ENCODE data around the gene GAB3.
"Not testable (repeated sequence)": the region's sequence is repeated elsewhere in the genome, so short reads cannot be mapped to it uniquely, and the experiment has no call there.

GAB3 gene

DNA sequence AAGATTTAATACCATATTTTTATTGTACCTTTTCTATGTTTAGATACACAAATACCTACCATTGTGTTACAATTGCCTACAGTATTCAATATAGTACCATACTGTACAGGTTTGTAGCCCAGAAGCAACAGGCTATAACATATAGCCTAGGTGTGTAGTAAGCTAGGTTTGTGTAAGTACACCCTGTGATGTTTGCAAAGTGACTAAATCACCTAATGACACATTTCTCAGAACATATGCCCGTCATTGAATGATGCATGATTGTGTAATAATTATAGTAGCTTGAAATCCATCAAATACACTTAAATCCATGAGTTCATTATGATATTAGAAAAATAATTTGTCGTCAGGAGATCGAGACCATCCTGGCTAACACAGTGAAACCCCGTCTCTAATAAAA is 30.8 kb downstream of the GAB3 start:
- no peak for DNase-seq

DNA sequence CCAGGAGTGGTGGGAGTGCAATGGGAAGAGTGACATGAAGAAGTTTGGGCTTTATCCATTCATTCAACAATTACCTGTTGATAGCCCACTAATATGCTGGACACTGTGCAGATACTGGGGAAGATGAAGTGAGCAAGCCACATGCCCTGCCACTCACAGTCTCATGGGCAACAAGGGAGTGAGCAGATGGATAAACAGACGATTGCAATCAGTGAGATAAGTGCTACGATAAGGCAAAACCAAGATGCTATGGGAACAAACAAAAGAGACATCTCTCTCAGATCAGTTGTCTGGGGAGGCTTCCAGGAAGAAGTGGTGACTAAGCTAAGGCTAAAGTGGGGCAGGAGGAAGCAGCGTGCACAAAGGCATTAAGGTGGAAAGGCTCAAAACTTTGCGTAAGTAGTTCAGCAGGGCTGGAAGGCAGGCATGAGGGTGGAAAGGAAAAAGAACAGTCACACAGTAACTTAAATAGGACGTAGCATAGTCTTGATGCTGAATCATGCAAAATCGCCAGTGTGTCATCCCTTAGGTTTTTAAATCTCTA is 31.7 kb downstream of the GAB3 start:
- DNase-seq, result no peak

DNA sequence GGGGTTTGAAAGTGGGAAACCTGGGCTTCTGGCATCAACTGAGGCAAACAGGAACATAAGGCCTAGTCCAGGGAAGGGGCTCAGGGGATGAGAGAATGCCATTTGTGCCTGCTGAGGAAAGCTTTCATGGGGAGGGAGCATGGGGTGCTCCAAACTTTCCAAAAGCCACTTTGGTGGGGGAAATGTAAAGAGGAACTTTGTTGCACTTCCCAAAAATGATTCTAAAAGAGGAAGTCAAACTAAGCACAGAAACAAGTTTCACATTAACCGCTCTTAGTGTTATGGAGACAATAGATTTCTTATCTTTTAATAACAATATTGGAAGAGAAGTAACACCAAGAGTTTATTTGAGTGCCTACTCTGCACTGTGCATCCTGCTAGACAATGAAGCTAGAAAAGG is 32.3 kb downstream of the GAB3 start:
- no peak for DNase-seq

DNA sequence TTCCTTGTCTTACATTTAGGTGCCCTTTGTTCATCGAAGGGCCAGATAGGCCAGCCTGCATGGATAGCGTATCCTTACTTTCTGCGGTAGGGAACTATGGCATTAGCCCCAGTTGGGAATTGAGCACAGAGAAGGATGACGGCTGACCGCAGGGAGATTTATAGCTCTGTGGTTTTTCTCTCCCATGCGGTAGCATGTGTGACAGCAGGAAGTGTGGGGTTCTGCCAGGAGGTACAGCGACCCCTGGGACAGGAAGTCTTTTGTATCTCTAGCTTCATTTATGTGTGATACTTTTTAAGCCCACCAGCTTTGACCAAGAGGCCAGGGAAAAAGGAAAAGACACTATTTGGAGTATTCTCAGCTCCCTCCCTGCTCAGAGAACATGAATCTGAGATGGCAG is 33.1 kb downstream of the GAB3 start:
- no peak for DNase-seq

DNA sequence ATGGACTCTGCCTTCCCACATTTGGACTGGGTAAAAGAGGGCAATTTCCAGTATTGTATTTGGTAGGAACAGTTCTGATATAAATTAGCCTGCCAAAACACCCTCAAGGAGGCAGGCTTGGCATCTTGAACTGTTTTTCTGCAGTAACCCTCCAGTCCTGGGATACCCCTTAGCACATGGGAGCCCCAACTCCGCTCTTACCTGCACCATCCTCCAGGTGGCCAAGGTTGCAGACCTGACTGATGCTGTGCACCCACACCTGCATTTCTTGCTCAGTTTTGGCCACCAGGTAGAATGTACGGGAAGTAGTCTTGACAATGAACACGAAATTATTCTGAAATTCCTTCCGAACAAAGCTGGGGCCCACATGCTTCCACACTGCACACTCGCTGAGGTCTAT is 35.1 kb downstream of the GAB3 start:
- DNase-seq, result no peak

DNA sequence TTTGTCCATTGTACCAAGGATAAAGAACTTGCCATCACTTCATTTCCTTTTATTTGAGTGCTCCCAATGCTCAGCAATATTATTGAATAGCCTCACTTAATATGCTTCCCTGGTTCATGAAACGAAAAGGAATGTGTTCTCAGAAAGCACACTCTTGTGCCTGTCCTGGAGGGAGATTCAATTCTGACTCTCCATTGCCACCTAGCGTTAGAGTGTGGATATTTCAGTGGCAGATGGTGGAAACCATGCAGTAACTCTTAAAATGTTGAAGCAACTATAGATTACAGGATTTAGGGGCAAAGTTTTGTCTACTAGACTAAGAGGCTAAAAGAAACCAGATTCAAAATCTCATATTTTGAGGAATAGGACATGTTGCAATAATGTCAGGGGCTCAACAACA is 36.0 kb downstream of the GAB3 start:
- DNase-seq, result peak; percentile 59

DNA sequence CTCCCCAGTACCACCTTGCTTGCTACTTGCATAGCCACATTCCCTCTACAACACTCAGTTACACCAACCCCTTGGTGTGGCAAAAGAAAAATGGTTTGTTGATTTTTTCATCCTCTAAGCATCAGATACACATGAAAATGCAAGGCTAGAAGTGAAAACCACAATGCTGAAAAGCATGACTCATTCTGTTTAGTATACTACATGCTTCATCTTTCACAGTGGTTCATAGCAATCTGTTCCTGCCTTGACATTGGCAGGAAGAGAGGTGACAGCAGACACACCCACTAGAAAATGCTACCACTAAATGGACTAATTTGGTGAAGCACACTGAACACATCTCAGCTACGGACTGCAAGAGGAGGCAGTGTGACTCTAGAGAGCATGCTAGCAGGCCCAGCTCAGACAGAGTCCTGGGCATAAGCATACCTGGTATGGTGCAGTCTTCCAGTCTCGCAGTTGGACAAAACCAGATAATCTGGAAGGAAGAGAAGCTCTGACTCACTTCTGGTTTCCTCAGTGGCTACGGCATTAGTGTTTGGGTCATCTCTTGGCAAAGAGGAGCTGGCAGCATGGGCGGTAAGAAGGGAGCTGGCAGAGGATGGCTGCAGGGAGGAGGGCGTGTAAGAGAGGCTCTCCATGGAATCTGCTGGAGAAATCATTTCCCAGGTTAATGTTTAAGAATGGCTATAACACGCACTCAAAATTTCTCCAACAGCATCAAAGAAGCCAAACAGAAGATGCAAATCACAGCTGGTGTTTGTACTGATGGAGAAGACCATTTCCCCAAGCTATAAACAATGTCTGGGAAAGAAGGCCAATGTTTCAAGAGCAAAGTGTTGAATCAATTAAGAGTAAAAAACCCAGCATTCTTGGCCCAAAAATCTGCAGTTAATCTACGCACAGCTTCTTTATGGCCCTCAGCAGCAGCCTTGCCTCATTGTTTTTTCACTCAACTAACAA is 37.8 kb downstream of the GAB3 start:
- DNase-seq, result no peak

DNA sequence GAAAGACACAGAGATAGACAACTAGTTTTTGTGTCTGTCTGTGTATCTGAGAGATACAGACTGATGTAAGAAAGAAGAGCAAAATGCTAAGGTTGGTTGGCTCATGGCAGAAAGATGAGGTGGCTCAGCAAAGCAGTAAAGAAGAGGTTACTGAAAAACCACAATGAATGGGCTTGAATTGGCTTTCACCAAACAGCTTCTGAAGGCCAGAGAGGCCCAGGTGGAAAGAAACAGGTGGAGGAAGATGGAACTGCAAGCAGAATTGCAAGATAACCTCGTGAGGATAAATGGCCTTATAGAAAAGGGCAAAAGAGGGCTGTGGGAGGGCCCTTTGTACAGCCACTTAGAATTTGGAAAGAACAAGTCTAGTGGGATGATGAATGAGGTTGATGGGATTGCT is 39.6 kb downstream of the GAB3 start:
- no peak for DNase-seq

DNA sequence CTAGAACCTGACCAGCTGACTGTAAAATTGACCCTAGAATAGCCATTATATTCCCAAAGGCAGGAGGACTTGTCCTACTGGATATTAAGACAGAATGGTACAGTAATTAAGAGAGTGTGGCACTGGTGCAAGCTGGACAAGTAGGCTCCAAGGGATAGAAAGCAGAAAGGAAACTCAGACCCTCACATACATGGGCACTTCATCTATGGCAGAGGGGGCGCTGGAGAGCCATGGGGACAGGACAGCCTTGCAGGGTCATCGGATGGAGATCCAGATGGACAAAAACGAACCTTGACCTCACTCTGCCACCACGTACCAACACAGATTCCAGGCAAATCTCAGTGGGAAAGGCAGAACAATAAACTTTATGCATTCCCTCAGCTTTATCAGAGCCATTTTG is 40.6 kb downstream of the GAB3 start:
- DNase-seq, result no peak

DNA sequence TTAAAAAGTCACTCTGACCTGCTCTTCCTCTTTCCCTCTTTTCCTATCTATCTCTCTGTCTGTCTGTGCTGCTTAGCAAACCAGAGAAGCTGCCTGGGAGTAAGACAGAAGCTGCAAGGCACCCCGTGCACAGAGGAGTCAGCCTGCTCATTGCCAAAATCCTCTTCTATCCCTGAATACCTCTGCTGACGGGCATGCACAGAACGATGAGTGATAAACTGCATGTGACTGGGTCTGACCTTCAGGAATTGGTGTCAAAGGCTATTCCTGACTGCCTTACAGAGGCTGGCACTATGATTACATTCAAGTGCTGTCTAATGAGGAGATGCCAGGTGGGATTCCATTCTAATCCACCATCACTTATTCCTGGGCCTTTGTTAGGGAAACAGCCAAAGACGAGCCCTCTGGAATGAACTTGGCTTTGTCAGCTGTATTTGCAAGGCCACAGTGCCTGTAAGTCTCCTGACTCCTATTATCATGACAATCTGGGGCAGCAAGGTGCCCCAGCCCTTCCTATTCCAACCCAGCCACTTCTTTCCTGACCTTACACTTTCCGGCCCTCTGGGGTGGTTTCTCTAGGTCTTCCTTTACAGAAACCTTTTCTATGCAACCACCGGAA is 52.1 kb downstream of the GAB3 start:
- DNase-seq, result no peak

DNA sequence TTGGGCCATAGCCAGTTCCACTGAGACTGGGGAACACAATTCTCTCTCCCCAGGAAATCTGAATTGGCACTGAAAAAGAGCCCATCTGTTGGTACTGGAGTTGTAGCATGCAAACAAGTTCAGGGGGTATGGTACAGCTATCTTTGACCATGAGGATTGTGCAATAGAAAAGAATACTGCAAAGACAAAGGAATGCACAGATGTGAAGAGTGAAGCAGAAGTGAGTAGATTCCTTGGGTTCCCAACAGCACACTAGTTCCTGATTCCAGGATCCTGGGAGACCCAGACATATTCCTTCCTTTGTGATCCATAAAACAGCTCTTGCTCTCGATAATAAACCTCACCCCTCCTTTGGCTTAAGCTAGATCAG is 54.2 kb downstream of the GAB3 start:
- DNase-seq, result no peak

DNA sequence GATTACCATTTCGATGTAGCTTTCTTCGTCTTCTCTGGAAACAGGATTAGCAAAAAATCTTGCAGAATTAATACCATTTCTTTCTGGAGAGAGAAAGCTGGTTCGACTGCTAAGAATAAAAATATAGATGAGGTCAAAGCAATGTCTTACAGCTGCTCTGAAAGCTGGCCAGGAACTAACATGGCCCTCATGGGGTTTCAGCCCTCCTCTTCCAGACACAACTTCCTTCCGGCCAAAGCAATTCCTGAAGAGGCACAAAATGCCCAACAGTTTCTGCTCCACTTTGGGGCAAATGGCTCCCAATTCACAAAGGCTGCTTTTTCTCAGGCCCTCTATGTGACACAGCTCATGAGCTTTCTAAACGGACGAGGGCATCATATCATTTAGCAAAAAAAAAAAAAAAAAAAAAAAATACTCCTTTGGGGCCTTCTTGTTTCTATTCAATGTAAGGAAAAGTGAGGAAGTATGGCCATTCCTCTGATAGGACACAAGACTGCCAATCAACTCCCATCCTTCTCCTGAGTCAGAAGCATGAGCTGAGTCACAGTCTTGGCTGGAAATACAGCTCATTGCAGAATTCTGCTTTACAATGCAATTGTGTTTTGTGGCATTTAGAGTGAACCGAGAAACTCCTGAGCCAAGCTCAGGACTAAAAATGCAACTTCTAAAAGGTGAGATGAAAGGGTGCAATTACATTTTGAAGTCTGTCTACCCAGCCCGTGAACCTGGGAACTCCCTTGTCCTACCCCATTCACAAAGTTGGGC is 54.8 kb downstream of the GAB3 start:
- DNase-seq, result no peak

DNA sequence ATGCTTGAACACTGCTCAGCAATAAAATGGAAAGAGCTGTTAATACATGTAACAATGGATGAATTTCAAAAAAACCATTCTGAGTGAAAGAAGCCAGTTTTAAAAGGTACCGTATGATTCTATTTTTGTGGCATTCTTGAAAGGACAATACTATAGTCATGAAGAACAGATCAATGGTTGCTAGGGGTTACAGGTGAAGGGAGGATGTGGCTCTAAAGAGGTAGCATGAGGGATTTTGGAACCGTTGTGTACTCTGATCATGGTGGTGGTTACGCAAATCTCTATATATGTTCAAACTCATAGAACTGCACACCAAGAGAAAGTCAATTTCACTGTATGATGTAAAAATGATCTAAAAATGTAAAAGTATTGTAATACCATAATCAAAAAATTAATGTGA is 57.5 kb downstream of the GAB3 start:
- no peak for DNase-seq

DNA sequence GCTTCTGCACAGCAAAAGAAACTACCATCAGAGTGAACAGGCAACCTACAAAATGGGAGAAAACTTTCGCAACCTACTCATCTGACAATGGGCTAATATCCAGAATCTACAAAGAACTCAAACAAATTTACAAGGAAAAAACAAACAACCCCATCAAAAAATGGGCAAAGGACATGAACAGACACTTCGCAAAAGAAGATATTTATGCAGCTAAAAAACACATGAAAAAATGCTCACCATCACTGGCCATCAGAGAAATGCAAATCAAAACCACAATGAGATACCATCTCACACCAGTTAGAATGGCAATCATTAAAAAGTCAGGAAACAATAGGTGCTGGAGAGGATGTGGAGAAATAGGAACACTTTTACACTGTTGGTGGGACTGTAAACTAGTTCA is 60.4 kb downstream of the GAB3 start:
- DNase-seq, result not testable (repeated sequence)

DNA sequence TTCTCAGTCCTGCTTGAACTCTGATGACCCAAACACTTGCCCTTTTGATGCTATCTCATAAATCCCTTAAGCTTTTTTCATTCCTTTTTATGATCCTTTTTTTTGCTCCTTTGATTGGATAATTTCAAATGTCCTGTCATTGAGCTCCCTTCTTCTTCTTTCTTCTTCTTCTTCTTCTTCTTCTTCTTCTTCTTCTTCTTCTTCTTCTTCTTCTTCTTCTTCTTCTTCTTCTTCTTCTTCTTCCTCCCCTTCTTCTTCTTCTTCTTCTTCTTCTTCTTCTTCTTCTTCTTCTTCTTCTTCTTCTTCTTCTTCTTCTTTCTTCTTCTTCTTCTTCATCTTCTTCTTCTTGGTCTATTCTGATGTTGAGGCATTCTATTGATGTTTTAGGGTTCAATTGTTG is 78.8 kb downstream of the GAB3 start:
- not testable (repeated sequence) for DNase-seq

DNA sequence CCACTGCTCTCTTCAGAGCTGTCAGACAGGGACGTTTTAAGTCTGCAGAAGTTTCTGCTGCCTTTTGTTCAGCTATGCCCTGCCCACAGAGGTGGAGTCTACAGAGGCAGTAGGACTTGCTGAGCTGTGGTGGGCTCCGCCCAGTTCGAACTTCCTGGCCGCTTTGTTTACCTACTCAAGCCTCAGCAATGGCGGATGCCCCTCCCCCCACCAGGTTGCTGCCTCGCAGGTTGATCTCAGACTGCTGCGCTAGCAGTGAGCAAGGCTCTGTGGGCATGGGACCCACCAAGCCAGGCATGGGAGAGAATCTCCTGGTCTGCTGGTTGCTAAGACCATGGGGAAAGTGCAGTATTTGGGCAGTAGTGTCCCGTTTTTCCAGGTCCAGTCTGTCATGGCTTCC is 80.0 kb downstream of the GAB3 start:
- DNase-seq, result not testable (repeated sequence)

DNA sequence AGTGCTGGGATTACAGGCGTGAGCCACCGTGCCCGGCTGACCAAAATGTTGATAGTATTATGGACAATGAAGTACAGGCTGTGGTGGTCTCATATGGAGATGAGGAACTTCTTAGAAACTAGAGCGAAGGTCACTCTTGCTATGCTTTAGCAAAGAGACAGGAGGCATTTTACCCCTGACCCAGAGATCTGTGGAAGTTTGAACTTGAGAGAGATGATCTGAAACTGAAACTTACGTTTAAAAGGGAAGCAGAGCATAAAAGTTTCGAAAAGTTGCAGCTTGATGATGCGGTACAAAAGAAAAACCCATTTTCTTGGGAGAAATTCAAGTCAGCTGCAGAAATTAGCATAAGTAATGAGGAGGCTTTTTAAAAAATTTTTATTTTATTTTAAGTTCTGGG is 89.0 kb downstream of the GAB3 start:
- DNase-seq, result peak; percentile 52

DNA sequence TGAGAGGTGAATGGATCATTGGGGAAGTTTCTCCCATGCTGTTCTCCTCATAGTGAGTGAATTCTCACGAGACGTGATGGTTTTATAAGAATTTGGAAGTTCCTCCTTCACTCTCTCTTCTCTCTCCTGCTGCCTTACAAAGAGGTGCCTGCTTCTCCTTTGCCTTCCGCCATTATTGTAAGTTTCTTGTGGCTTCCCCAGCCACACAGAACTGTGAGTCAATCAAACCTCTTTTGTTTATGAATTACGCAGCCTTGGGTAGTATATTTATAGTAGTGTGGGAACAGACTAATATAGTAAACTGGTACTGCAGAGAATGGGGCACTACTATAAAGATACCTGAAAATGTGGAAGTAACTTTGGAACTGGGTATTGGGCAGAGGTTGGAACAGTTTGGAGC is 89.7 kb downstream of the GAB3 start:
- DNase-seq, result no peak

DNA sequence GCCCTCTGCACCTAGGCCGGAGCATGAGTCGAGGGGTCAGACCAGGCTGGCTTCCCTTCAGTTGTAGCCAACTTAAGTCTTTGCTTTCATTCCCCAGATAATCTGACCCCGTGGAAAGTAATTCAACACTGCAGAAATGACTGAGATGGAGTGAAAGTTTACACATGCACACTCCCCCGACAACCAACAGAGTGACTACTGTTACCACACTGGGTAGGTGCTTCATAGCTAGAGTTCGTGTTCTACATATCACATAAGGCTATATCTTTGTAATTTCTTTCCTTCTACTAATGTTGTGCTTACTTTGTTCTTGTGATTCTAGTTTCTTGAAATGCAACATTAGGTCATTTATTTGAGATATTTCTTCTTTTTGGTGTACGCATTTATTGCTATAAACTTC is 90.3 kb downstream of the GAB3 start:
- DNase-seq, result no peak

DNA sequence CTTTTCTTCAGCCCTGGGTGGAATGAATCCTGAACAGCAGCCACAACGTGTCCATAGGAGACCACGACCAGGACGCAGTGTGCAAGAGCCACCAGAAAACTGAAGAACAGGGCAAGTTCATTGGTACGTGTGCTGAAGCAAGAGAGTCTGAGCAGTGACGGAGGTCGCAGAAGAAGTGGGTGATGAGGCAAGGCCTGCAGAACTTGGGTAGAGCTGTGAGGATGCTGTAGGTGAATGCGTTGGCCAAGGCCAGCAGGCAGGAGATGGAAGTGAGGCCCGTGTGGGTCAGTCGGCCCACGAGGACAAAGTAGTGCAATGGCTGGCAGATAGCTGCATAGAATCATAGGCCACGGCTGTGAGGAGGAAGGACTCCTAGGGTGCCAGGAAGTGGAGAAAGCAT is 91.9 kb downstream of the GAB3 start:
- DNase-seq, result no peak

DNA sequence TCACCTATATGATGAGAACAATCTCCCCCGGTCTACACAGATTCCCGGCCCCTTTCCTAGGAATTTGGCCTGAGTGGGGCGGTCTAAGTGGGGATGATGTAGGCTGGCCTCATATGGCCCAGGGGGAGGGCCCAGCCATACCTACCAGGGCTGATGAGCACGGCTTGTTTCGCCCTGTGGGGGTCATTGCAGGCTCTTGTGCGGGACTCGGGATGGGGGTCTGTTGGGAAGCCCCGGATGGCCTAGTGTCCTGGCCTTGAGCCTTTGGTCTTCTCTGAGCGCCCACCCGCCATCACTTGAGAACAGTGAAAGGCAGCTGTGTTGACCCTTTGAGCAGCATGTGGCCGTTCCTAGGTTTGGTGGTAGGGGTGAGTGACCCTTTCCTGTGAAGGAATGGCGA is 92.7 kb downstream of the GAB3 start:
- no peak for DNase-seq

DNA sequence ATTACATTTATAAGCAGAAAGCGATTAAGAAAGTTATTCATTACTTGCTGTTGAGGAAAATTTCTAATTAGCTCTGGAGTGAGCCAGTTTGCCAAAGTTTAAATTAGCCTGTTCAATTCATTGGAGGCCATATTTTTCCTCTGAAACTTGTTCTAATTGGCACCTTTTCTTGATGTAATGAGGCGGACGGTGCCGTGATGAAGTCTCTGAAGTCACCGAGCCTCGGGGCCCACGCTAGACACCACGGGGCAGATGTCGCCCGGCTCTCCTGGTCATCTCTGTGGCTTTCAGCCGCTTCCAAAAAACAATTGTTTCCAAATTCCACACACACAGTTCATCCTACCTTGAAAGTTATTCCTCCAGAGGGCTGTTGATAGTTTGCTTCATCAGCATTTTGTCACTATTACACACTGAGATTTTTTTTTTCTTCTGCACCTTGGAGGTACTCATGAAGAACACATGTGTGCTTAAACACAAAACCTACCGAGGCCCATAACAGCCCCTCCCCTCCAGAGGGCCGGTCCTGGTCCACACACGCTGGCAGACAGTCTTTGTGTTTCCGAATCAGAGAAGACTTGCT is 93.6 kb downstream of the GAB3 start:
- DNase-seq, result no peak

DNA sequence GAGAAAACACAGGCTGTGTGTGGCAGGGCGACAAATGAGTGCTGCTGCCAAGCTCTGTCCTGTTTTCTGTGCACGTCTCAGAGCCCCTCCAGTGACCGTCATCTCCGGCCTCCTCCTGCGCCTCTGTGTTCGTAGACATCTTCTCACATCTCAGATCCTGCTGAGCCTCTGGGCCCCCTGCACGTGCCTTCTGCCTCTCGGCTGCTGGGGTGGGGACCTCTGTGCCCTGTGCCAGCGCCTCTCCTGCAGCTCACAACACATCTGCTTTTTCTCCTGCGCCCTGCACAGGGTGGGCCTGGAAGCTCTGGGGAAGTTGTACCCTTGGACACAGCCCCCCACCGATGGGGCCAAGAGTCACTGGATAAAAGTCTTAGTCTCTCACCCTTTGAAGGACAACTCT is 95.1 kb downstream of the GAB3 start:
- no peak for DNase-seq
